A549 (cell line): ENCODE measurements around the gene RBX1. TPM values are rescaled to one million over a fixed set of nuclear protein-coding genes. Genes with fewer than 3 reads are reported as not detected.
A peak's percentile ranks its signal among the peaks of the same experiment; 100 is the strongest.

Experiments
- ATAC-seq, 2 experiments: fragments of 200-7000 bp in 1 of 2; fragments of >200 bp in 1 of 2; cut with Nextera tagmentation in 1 of 2; cut with Tn5 transposase in 1 of 2; 3 replicates each; pipeline versions ENCODE4 v1.8.0 to v1.9.1; 2018 to 2020; ENCODE audit warnings: mild to moderate bottlenecking in 1 of 2, moderate library complexity in 1 of 2
- CTCF ChIA-PET: fragments of 300-600 bp; sonication (Branson Sonifier 250); formaldehyde crosslinking; extraction: SDS; loops from one replicate; lab custom pipeline; 2021; ENCODE audit warnings: antibody characterized with exemption, inconsistent platforms; lab: Yijun Ruan, JAX
- POLR2A ChIA-PET: fragments of 350-600 bp; formaldehyde crosslinking; extraction: SDS; loops from one replicate; lab custom pipeline; 2021; ENCODE audit warnings: antibody characterized with exemption, inconsistent platforms; lab: Yijun Ruan, JAX
- DNase-seq, 2 experiments: peaks; one replicate each; pipeline versions ENCODE4 v3.0.0 to v3.0.0-alpha.2; 2011 to 2016; ENCODE audit warnings: low read depth in 1 of 2, low spot score in 1 of 2
- FAIRE-seq: peaks from 2 replicates; lab custom pipeline; 2011; peaks lifted over from hg19 to GRCh38; lab: Jason Lieb, UNC
- H3K27ac ChIP-seq, 2 experiments: fragments of >200 bp; sonication (Bioruptor Twin); formaldehyde crosslinking; 3 replicates each; pipeline ENCODE4 v1.5.1; 2016 to 2017
- H3K4me1 ChIP-seq: fragments of >200 bp; sonication (Bioruptor Twin); formaldehyde crosslinking; 3 replicates; pipeline ENCODE4 v1.6.1; 2016
- H3K4me2 ChIP-seq: fragments of >200 bp; sonication (Bioruptor Twin); formaldehyde crosslinking; 3 replicates; pipeline ENCODE4 v1.6.1; 2016
- H3K4me3 ChIP-seq: fragments of >200 bp; sonication (Bioruptor Twin); formaldehyde crosslinking; 3 replicates; pipeline ENCODE4 v1.5.1; 2016
- H3K9me3 ChIP-seq: fragments of >200 bp; sonication (Bioruptor Twin); formaldehyde crosslinking; 3 replicates; pipeline ENCODE4 v1.6.1; 2016
- CEBPB ChIP-seq, 2 experiments: fragments of >200 bp in 1 of 2; sonication (Bioruptor Twin) in 1 of 2; formaldehyde crosslinking in 1 of 2; IDR thresholded peaks; 2 replicates each; pipeline ENCODE4 v1.6.1; 2012 to 2016
- CHD2 ChIP-seq: fragments of 150-350 bp; IDR thresholded peaks from 2 replicates; pipeline ENCODE4 v1.6.1; 2014; ENCODE audit warnings: low read length; ENCODE audit not compliant: partially characterized antibody
- CHD4 ChIP-seq: fragments of 200-600 bp; sonication (generic); IDR thresholded peaks from 2 replicates; pipeline ENCODE4 v1.6.1; 2016; ENCODE audit warnings: antibody characterized with exemption, mild to moderate bottlenecking, borderline replicate concordance
- EHMT2 ChIP-seq: fragments of 200-600 bp; sonication (generic); IDR thresholded peaks from 2 replicates; pipeline ENCODE4 v1.6.1; 2016; ENCODE audit warnings: antibody characterized with exemption, low read depth, mild to moderate bottlenecking, moderate library complexity
- ESRRA ChIP-seq: fragments of 150-350 bp; IDR thresholded peaks from 2 replicates; pipeline ENCODE4 v1.6.1; 2014; ENCODE audit warnings: mild to moderate bottlenecking, low read length, borderline replicate concordance
- MYC ChIP-seq: IDR thresholded peaks from 2 replicates; pipeline ENCODE4 v1.6.1; 2012; ENCODE audit warnings: mild to moderate bottlenecking, inconsistent platforms, low read length, improper control_type of control experiment, borderline replicate concordance
- RARB ChIP-seq: fragments of 250-450 bp; sonication (Bioruptor Pico); IDR thresholded peaks from 2 replicates; pipeline ENCODE4 v1.8.0; 2021; ENCODE audit warnings: mild to moderate bottlenecking, moderate library complexity
- RCOR1 ChIP-seq: fragments of 150-350 bp; IDR thresholded peaks from 2 replicates; pipeline ENCODE4 v1.6.1; 2014; ENCODE audit warnings: antibody characterized with exemption, low read length, low read depth
- REST ChIP-seq: fragments of 200-600 bp; sonication (generic); IDR thresholded peaks from 2 replicates; pipeline ENCODE4 v1.6.1; 2016; ENCODE audit warnings: antibody characterized with exemption, mild to moderate bottlenecking, moderate library complexity
- RNF2 ChIP-seq: fragments of 200-600 bp; sonication (generic); IDR thresholded peaks from 2 replicates; pipeline ENCODE4 v1.6.1; 2016; ENCODE audit warnings: low read depth, mild to moderate bottlenecking, antibody characterized with exemption, moderate library complexity, borderline replicate concordance
- SREBF2 ChIP-seq: fragments of 450-650 bp; IDR thresholded peaks from 2 replicates; pipeline ENCODE4 v1.6.1; 2014; ENCODE audit warnings: mild to moderate bottlenecking, moderate library complexity
- TFCP2L1 ChIP-seq: fragments of 250-450 bp; sonication (Bioruptor Pico); IDR thresholded peaks from 2 replicates; pipeline ENCODE4 v1.5.0; 2021; ENCODE audit warnings: mild to moderate bottlenecking
- WGBS: methylation state at CpG from one replicate; pipeline ENCODE4 v1.1.6; 2017; ENCODE audit errors: missing lambda C conversion rate; 5-methylcytosine and 5-hydroxymethylcytosine counted together
- polyA plus RNA-seq, 4 experiments: library from polyadenylated mRNA; depleted of rRNA in 3 of 4; stranded (reverse); fragments of >200 nt; fragmentation: RNase III in 1 of 4; extraction: RNeasy Plus Mini Kit Qiagen cat#74134 plus additional on column Dnase treatment in 1 of 4; gene quantifications; 2 replicates in 3 of 4; 3 replicates in 1 of 4; pipeline ENCODE4 v1.2.3, GENCODE V29; 2011 to 2017
- TF ChIP-seq, protein P1 (sequence below): IDR thresholded peaks from 2 replicates; pipeline ENCODE4 v1.6.1; 2012
- TF ChIP-seq, protein P2 (sequence below): fragments of >200 bp; sonication (Bioruptor Twin); formaldehyde crosslinking; IDR thresholded peaks from 3 replicates; pipeline ENCODE4 v1.6.1; 2016

The RBX1 gene
- polyA plus RNA-seq, 2 of the 4 experiments (the other 2 are of a cell fraction), result 61.7 to 82.3 TPM

DNA sequence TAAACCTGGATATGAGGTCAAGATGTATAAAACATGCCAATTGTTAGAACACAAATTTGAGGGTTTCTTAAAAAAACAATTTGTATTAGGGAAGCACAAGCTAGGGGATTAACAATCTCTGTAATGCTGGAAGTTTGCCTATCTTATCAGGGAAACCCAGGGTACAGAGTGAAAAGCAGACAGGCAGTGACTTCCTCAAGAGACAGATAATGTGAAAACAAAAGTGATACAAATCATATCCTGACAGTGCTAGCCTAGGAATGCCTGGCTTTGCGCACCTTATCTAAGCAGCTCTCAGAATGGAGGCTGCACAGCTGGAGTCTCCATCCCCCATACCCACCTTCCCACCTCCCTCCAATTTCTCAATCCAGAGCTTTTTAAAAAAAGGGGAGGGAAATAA lies 22.5 kb upstream of the RBX1 start:
- no peaks in the 10 kb centered on the region for H3K9me3 ChIP-seq
- TF ChIP-seq RCOR1 (no peak), REST (no peak), MYC (no peak), CHD4 (no peak), RARB (no peak), CEBPB (IDR thresholded peaks at IDR 0.05) (no peak), SREBF2 (no peak), ESRRA (no peak), RNF2 (no peak), CHD2 (no peak), EHMT2 (no peak), TFCP2L1 (no peak)
- TF ChIP-seq, protein P1, sequence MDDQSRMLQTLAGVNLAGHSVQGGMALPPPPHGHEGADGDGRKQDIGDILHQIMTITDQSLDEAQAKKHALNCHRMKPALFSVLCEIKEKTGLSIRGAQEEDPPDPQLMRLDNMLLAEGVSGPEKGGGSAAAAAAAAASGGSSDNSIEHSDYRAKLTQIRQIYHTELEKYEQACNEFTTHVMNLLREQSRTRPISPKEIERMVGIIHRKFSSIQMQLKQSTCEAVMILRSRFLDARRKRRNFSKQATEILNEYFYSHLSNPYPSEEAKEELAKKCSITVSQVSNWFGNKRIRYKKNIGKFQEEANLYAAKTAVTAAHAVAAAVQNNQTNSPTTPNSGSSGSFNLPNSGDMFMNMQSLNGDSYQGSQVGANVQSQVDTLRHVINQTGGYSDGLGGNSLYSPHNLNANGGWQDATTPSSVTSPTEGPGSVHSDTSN, result no peak
- no peak overlapping the region for H3K4me3 ChIP-seq
- H3K27ac ChIP-seq, result no peak overlapping the region
- CTCF ChIA-PET, result interaction anchor here (1.0 to 1.8 kb wide), 2 partner anchors 20 to 589 kb away, joined by 3 to 4 read pairs; no protein-coding TSS in a partner anchor
- no peaks in the 10 kb centered on the region for H3K4me1 ChIP-seq
- ATAC-seq, result no peak
- 92% methylated on average over 1 of the region's 1 CpG for WGBS
- H3K4me2 ChIP-seq, result no peak overlapping the region
- DNase-seq, result no peak
- no peak for FAIRE-seq
- POLR2A ChIA-PET, result no interaction called here

DNA sequence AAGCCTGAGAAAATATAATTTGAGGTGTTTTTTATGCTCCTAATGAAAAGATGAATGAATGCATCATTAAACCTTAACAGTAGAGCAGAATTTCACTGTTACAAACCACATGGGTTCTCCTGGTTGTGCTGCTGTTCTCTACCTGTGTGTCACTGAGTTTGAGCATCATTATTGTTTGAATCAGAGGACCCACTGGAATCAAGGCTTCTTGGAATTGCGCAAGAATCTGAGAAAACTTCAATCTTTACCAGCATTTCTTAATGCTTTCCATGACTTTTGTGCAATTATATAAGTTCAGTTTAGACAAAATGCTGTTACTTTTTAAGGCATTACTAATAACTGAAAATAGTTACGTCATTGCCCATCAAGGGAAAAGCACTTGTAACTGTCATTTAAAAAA lies 18.8 kb upstream of the RBX1 start:
- WGBS, result 87% methylated on average over 2 of the region's 2 CpGs
- H3K4me3 ChIP-seq, result no peak overlapping the region
- H3K4me1 ChIP-seq, result no peaks in the 10 kb centered on the region
- no peak for DNase-seq
- CTCF ChIA-PET, result interaction anchor here (2.0 kb wide), 1 partner anchor 9 kb away, joined by 12 read pairs; no protein-coding TSS in a partner anchor
- POLR2A ChIA-PET, result no interaction called here
- TF ChIP-seq, protein P2, sequence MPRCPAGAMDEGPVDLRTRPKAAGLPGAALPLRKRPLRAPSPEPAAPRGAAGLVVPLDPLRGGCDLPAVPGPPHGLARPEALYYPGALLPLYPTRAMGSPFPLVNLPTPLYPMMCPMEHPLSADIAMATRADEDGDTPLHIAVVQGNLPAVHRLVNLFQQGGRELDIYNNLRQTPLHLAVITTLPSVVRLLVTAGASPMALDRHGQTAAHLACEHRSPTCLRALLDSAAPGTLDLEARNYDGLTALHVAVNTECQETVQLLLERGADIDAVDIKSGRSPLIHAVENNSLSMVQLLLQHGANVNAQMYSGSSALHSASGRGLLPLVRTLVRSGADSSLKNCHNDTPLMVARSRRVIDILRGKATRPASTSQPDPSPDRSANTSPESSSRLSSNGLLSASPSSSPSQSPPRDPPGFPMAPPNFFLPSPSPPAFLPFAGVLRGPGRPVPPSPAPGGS, result no peak
- TF ChIP-seq CEBPB (IDR thresholded peaks at IDR 0.05), result peak; percentile 67 to 79; a peak in 3 of 4 replicates
- no peaks in the 10 kb centered on the region for H3K9me3 ChIP-seq
- no peak for ATAC-seq
- H3K4me2 ChIP-seq, result no peak overlapping the region
- no peak for FAIRE-seq
- H3K27ac ChIP-seq, result no peak overlapping the region

DNA sequence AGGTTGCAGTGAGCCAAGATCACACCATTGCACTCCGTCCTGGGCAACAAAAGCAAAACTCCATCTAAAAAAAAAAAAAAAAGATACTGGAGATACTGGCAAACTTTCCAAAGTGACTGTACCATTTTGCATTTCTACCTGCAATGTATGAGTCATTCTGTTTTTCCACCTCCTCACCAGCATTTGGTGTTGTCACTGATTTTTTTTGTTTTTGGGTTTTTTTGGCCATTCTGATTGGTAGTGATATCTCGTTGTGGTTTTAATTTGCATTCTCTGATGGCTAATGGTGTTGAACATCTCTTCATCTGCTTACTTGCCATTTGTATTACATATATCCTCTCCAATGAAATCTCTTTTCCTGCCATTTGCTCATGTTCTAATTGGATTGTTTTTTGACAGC lies 12.0 kb upstream of the RBX1 start:
- Histone ChIP-seq H3K27ac (no peak overlapping the region), H3K4me2 (no peak overlapping the region), H3K4me1 (no peaks in the 10 kb centered on the region), H3K4me3 (no peak overlapping the region), H3K9me3 (no peaks in the 10 kb centered on the region)
- DNase-seq, result no peak
- POLR2A ChIA-PET, result no interaction called here
- CTCF ChIA-PET, result interaction anchor here (0.6 kb wide), 1 partner anchor 96 kb away, joined by 3 read pairs; no protein-coding TSS in a partner anchor
- ATAC-seq, result no peak
- WGBS, result 87% methylated on average over 2 of the region's 2 CpGs
- FAIRE-seq, result no peak
- no peak for TF ChIP-seq REST
